ENCODE results near the gene ZBTB38. TPM values are rescaled to one million over a fixed set of nuclear protein-coding genes. Genes with fewer than 3 reads are reported as not detected.

ZBTB38 gene
- total RNA-seq, 1 donor from 2014 or later = 25.8 TPM

GRCh38 chr3:141387516-141387915, 19.2 kb downstream of the ZBTB38 start:
- H3K27me3 Mint-ChIP-seq = no peaks in the 10 kb centered on the region
- peaks cover 34% of the 10 kb centered on the region for H3K4me1 Mint-ChIP-seq (ENCODE audit: low read depth)
- H3K9me3 Mint-ChIP-seq (ENCODE audit: low read depth) = no peaks in the 10 kb centered on the region
- no peak for DNase-seq (ENCODE audit: low spot score, unreplicated experiment)
- H3K36me3 Mint-ChIP-seq (ENCODE audit: insufficient read depth) = peaks cover under 1% of the 10 kb centered on the region
- no peak overlapping the region for H3K27ac Mint-ChIP-seq
- TF ChIP-seq CTCF (IDR thresholded peaks at IDR 0.05; ENCODE audit: unreplicated experiment) = no peak
- H3K4me3 Mint-ChIP-seq (ENCODE audit: low read depth) = no peak overlapping the region

DNA sequence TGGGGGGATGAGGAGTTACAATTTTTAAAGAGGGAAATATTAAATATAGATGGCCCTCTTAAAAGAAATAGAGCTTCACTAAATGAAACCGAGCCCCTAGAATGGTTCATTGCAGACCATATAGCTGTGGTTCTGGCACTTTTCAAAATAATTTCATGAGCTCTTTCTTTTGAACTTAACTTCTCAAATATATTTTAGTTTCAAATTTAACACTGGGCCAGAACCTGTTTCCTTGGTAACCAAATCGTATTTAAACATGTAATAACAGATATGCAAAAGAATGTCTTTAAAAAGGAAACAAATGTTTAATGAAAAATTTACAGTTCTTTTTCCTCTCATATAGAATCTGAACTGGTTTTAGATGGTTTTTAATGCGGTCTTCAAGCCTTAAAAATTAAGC, 20.1 kb downstream of the ZBTB38 start:
- H3K27me3 Mint-ChIP-seq = no peaks in the 10 kb centered on the region
- peaks cover 40% of the 10 kb centered on the region for H3K4me1 Mint-ChIP-seq (ENCODE audit: low read depth)
- H3K36me3 Mint-ChIP-seq (ENCODE audit: insufficient read depth) = peaks cover under 1% of the 10 kb centered on the region

DNA sequence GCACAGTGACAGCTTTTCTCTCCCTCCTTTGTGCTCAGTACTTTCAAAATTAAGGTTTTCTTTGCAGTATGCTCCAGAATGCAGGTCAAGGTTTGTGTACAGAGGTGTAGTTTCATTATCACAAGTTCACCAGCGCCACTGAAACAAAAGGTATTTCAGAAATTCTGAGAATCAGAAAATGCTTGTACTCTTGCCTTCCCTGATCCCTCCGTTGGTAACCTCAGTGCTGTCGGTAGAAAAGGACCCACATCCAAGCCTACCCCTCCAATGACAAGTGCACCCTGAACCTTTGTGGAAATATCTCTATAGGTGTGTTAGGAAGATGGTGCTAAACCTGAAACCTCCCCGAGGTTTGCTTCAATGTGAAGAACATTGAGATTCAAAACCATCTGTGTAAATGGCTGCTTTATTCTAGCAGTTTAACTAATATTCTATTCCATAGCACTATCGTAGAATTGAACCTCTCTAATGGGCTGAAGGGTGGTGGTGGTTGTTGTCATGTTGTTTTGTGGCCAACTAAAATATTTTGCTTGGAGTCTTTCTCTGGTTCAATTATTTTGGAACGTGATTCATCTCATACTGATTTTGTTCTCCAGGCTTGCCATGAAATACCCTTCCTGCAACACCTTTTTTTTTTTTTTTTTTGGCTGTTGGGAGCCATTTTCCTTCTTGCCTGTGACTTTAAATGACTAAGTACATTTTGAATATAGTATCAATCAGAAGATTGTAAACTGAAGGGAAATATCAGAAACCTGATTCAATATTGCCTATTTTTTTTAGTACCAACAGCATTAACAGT, 20.7 kb downstream of the ZBTB38 start:
- Mint-ChIP-seq H3K27me3 (no peaks in the 10 kb centered on the region), H3K9me3 (ENCODE audit: low read depth) (no peaks in the 10 kb centered on the region), H3K4me3 (ENCODE audit: low read depth) (no peak overlapping the region), H3K36me3 (ENCODE audit: insufficient read depth) (peaks cover 1% of the 10 kb centered on the region), H3K27ac (no peak overlapping the region), H3K4me1 (ENCODE audit: low read depth) (peaks cover 36% of the 10 kb centered on the region)
- no peak for DNase-seq (ENCODE audit: low spot score, unreplicated experiment)
- TF ChIP-seq CTCF (IDR thresholded peaks at IDR 0.05; ENCODE audit: unreplicated experiment) = no peak

More for the DNA sequence above, 20.1 kb downstream of the ZBTB38 start:
- H3K27ac Mint-ChIP-seq = no peak overlapping the region
- no peak for TF ChIP-seq CTCF (IDR thresholded peaks at IDR 0.05; ENCODE audit: unreplicated experiment)
- no peak for DNase-seq (ENCODE audit: low spot score, unreplicated experiment)
- H3K4me3 Mint-ChIP-seq (ENCODE audit: low read depth) = no peak overlapping the region
- H3K9me3 Mint-ChIP-seq (ENCODE audit: low read depth) = no peaks in the 10 kb centered on the region

DNA sequence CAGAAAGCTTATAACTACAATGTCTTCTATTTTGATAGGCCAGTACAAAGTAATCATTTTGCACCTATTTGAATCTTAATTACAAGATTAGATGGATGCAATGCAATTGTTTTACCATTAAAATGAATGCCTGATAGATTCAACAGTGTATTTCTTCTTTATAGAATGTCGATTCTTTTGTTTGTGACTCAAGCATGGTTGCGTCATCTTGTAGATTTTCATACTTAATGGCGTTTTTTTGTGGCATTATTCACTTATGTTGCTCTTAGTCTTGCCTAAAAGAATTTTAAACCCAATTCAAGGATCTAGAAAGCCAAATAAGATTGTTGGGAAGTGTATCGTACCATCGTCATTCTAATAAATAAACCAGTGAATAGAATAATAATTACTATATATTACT, 21.4 kb downstream of the ZBTB38 start:
- no peak for TF ChIP-seq CTCF (IDR thresholded peaks at IDR 0.05; ENCODE audit: unreplicated experiment)
- Mint-ChIP-seq H3K27ac (no peak overlapping the region), H3K4me3 (ENCODE audit: low read depth) (no peak overlapping the region), H3K36me3 (ENCODE audit: insufficient read depth) (peaks cover 3% of the 10 kb centered on the region), H3K4me1 (ENCODE audit: low read depth) (peaks cover 33% of the 10 kb centered on the region), H3K9me3 (ENCODE audit: low read depth) (no peaks in the 10 kb centered on the region), H3K27me3 (no peaks in the 10 kb centered on the region)
- no peak for DNase-seq (ENCODE audit: low spot score, unreplicated experiment)

DNA sequence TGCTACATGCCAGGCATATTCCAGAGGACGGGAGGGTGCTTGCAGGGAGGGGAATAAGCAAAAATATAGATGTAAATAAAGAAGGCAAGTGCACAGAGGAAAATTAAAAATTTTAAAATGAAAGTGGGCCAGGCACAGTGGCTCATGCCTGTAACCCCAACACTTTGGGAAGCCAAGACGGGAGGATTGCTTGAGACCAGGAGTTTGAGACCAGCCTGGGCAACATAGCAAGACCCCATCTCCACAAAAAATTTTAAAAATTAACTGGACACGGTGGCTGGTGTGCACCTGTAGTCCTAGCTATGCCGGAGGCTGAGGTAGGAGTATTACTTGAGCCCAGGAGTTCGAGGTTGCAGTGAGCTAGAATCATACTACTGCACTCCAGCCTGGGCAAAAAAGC, 22.4 kb downstream of the ZBTB38 start:
- TF ChIP-seq CTCF (IDR thresholded peaks at IDR 0.05; ENCODE audit: unreplicated experiment) = no peak
- no peak for DNase-seq (ENCODE audit: low spot score, unreplicated experiment)
- peak overlapping the region; percentile 49 for H3K27ac Mint-ChIP-seq
- peaks cover 3% of the 10 kb centered on the region for H3K36me3 Mint-ChIP-seq (ENCODE audit: insufficient read depth)
- peaks cover 33% of the 10 kb centered on the region for H3K4me1 Mint-ChIP-seq (ENCODE audit: low read depth)
- H3K4me3 Mint-ChIP-seq (ENCODE audit: low read depth) = no peak overlapping the region
- H3K27me3 Mint-ChIP-seq = no peaks in the 10 kb centered on the region
- no peaks in the 10 kb centered on the region for H3K9me3 Mint-ChIP-seq (ENCODE audit: low read depth)

Data from progenitor cell of endocrine pancreas (in vitro differentiated cells).